ENCODE data around the gene PKN1.
A peak's percentile ranks its signal among the peaks of the same experiment; 100 is the strongest.

The PKN1 gene

GRCh38 chr19:14406645-14407401, 26.3 kb upstream of the PKN1 start:
- H3K4me3 ChIP-seq (replicated peaks; ENCODE audit: insufficient read depth, low read length), result no peak overlapping the region
- no peak for DNase-seq (ENCODE audit: low read depth in 1 of 2, low spot score in 1 of 2)
- no peak overlapping the region for H3K27ac ChIP-seq (replicated peaks)
- no peaks in the 10 kb centered on the region for H3K27me3 ChIP-seq (ENCODE audit: insufficient read depth, poor library complexity, severe bottlenecking)
- peak; percentile 34; the same call in 1 of the 2 replicates for TF ChIP-seq POLR2AphosphoS5 (IDR thresholded peaks at IDR 0.05; ENCODE audit: low read depth)
- TF ChIP-seq GABPA (IDR thresholded peaks at IDR 0.05; ENCODE audit: low read depth), result no peak
- no peak for TF ChIP-seq REST (IDR thresholded peaks at IDR 0.05; ENCODE audit: insufficient replicate concordance, low read depth)

GRCh38 chr19:14407605-14408484, 25.3 kb upstream of the PKN1 start:
- no peak for TF ChIP-seq SPI1 (IDR thresholded peaks at IDR 0.05; ENCODE audit: borderline replicate concordance, low read depth)
- TF ChIP-seq GABPA (IDR thresholded peaks at IDR 0.05; ENCODE audit: low read depth), result no peak
- no peak for TF ChIP-seq CTCF (IDR thresholded peaks at IDR 0.05; ENCODE audit: insufficient read depth, low read length)
- TF ChIP-seq REST (IDR thresholded peaks at IDR 0.05; ENCODE audit: insufficient replicate concordance, low read depth), result no peak
- peak; percentile 92 for TF ChIP-seq POLR2AphosphoS5 (IDR thresholded peaks at IDR 0.05; ENCODE audit: low read depth)
- DNase-seq (ENCODE audit: low read depth in 1 of 2, low spot score in 1 of 2), result no peak
- Histone ChIP-seq H3K4me3 (replicated peaks; ENCODE audit: insufficient read depth, low read length) (no peak overlapping the region), H3K27me3 (ENCODE audit: insufficient read depth, poor library complexity, severe bottlenecking) (no peaks in the 10 kb centered on the region), H3K27ac (replicated peaks) (no peak overlapping the region)

GRCh38 chr19:14408491-14409145, 24.5 kb upstream of the PKN1 start:
- Histone ChIP-seq H3K27me3 (ENCODE audit: insufficient read depth, poor library complexity, severe bottlenecking) (no peaks in the 10 kb centered on the region), H3K4me3 (replicated peaks; ENCODE audit: insufficient read depth, low read length) (no peak overlapping the region), H3K27ac (replicated peaks) (no peak overlapping the region)
- DNase-seq (ENCODE audit: low read depth in 1 of 2, low spot score in 1 of 2), result no peak
- TF ChIP-seq REST (IDR thresholded peaks at IDR 0.05; ENCODE audit: insufficient replicate concordance, low read depth) (no peak), GABPA (IDR thresholded peaks at IDR 0.05; ENCODE audit: low read depth) (no peak), POLR2AphosphoS5 (IDR thresholded peaks at IDR 0.05; ENCODE audit: low read depth) (no peak), CTCF (IDR thresholded peaks at IDR 0.05; ENCODE audit: insufficient read depth, low read length) (no peak), SPI1 (IDR thresholded peaks at IDR 0.05; ENCODE audit: borderline replicate concordance, low read depth) (no peak)

Measured in HL-60 (cell line).